Measurements from ENCODE around the gene PGC.

PGC gene

DNA sequence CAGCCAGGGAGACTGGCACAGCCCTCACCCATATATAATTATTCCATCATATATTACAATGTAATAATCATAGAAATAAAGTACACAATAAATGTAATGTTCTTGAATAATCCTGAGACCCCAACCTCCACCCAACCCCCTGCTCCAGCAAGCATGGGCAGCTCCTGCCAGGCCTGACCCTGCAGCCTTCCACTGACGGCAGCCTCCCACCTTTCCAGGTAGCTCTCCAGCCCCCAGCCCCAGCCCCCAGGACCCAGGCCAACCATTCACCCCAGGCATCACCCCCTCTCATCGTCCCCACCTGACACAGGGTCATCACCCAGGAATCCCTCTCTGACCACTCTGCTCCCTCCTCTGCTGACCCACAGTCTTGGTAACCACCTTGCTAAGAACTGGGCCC, 26.4 kb downstream of the PGC start:
- no peak overlapping the region for H3K4me3 ChIP-seq (ENCODE audit: low read depth, low read length)
- H4K8ac ChIP-seq (ENCODE audit: low read depth, low read length): no peak overlapping the region
- H3K14ac ChIP-seq (ENCODE audit: low read length): no peak overlapping the region
- peaks cover 4% of the 10 kb centered on the region for H3K79me2 ChIP-seq (ENCODE audit: control insufficient read depth, insufficient read depth, low read length, poor library complexity)
- no peak overlapping the region for H3K9ac ChIP-seq (ENCODE audit: low read length)
- no peak overlapping the region for H4K91ac ChIP-seq (ENCODE audit: low read depth, low read length)
- no peaks in the 10 kb centered on the region for H3K9me3 ChIP-seq (ENCODE audit: insufficient read depth, low read depth, low read length)
- no peak overlapping the region for H2BK120ac ChIP-seq (ENCODE audit: insufficient read depth, low read length, poor library complexity)
- no CpG with 5 or more reads among the region's 2 CpGs for WGBS (ENCODE audit: extremely low coverage, insufficient coverage, insufficient read length)
- no peak overlapping the region for H3K23ac ChIP-seq (ENCODE audit: low read length)
- H3K27ac ChIP-seq (ENCODE audit: low read depth, low read length): no peak overlapping the region
- H3K36me3 ChIP-seq (ENCODE audit: control insufficient read depth in 1 of 2, insufficient read depth in 2 of 2, low read length in 2 of 2): no peaks in the 10 kb centered on the region
- no peak overlapping the region for H3K4me2 ChIP-seq (ENCODE audit: low read length)
- no peaks in the 10 kb centered on the region for H3K27me3 ChIP-seq (ENCODE audit: insufficient read depth, low read length)
- H2BK5ac ChIP-seq (ENCODE audit: low read depth, low read length, poor library complexity): no peak overlapping the region
- H3K79me1 ChIP-seq (ENCODE audit: low read length): peaks cover 13% of the 10 kb centered on the region
- no peak overlapping the region for H2BK12ac ChIP-seq (ENCODE audit: low read length)
- H3K4ac ChIP-seq (ENCODE audit: low read depth, low read length): no peak overlapping the region
- no peak for DNase-seq
- H3K18ac ChIP-seq (ENCODE audit: low read length): no peak overlapping the region
- H3K4me1 ChIP-seq (ENCODE audit: control insufficient read depth in 1 of 2, insufficient read depth in 2 of 2, low read length in 2 of 2): peaks cover 30 to 36% of the 10 kb centered on the region in 2 experiments
- H2AFZ ChIP-seq (ENCODE audit: insufficient read depth, low read length, poor library complexity): no peak overlapping the region
- no peak overlapping the region for H2AK5ac ChIP-seq (ENCODE audit: low read length)
- no peak overlapping the region for H4K12ac ChIP-seq (ENCODE audit: low read depth, low read length)

DNA sequence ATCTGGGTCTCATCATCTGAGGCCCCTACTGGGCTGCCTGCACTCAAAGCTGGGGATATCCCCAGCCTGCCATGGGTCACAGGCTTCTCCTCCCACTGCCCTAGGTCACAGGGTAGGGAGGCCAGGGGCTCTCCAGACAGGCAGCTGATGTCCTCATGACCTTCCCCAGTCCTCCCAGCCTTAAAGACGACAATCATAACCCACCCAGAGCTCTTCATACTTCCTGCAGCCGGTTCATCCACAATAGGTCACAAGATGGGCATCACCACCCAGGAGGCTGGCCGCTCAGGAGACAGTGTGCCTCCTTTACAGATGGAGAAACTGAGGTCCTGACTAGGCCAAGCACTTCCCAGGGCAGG, 27.0 kb downstream of the PGC start:
- no peaks in the 10 kb centered on the region for H3K9me3 ChIP-seq (ENCODE audit: insufficient read depth, low read depth, low read length)
- H3K4me3 ChIP-seq (ENCODE audit: low read depth, low read length): no peak overlapping the region
- no CpG with 5 or more reads among the region's 3 CpGs for WGBS (ENCODE audit: extremely low coverage, insufficient coverage, insufficient read length)
- no peak overlapping the region for H3K27ac ChIP-seq (ENCODE audit: low read depth, low read length)
- DNase-seq: peak in 1 of 2 donors; percentile 20
- no peak overlapping the region for H3K23ac ChIP-seq (ENCODE audit: low read length)
- no peak overlapping the region for H3K4me2 ChIP-seq (ENCODE audit: low read length)
- H2BK5ac ChIP-seq (ENCODE audit: low read depth, low read length, poor library complexity): no peak overlapping the region
- peak overlapping the region; percentile 26 for H4K91ac ChIP-seq (ENCODE audit: low read depth, low read length)
- H2BK12ac ChIP-seq (ENCODE audit: low read length): peak overlapping the region; percentile 0
- H3K36me3 ChIP-seq (ENCODE audit: control insufficient read depth in 1 of 2, insufficient read depth in 2 of 2, low read length in 2 of 2): no peaks in the 10 kb centered on the region
- no peaks in the 10 kb centered on the region for H3K27me3 ChIP-seq (ENCODE audit: insufficient read depth, low read length)
- H3K79me1 ChIP-seq (ENCODE audit: low read length): peaks cover 13% of the 10 kb centered on the region
- H3K9ac ChIP-seq (ENCODE audit: low read length): no peak overlapping the region
- H3K4ac ChIP-seq (ENCODE audit: low read depth, low read length): no peak overlapping the region
- H2AK5ac ChIP-seq (ENCODE audit: low read length): no peak overlapping the region
- no peak overlapping the region for H3K14ac ChIP-seq (ENCODE audit: low read length)
- H2BK120ac ChIP-seq (ENCODE audit: insufficient read depth, low read length, poor library complexity): no peak overlapping the region
- H3K4me1 ChIP-seq (ENCODE audit: control insufficient read depth in 1 of 2, insufficient read depth in 2 of 2, low read length in 2 of 2): peaks cover 30 to 34% of the 10 kb centered on the region in 2 experiments
- H3K79me2 ChIP-seq (ENCODE audit: control insufficient read depth, insufficient read depth, low read length, poor library complexity): peaks cover 4% of the 10 kb centered on the region
- peak overlapping the region; percentile 12 for H3K18ac ChIP-seq (ENCODE audit: low read length)
- H4K12ac ChIP-seq (ENCODE audit: low read depth, low read length): no peak overlapping the region
- H4K8ac ChIP-seq (ENCODE audit: low read depth, low read length): no peak overlapping the region
- H2AFZ ChIP-seq (ENCODE audit: insufficient read depth, low read length, poor library complexity): no peak overlapping the region

DNA sequence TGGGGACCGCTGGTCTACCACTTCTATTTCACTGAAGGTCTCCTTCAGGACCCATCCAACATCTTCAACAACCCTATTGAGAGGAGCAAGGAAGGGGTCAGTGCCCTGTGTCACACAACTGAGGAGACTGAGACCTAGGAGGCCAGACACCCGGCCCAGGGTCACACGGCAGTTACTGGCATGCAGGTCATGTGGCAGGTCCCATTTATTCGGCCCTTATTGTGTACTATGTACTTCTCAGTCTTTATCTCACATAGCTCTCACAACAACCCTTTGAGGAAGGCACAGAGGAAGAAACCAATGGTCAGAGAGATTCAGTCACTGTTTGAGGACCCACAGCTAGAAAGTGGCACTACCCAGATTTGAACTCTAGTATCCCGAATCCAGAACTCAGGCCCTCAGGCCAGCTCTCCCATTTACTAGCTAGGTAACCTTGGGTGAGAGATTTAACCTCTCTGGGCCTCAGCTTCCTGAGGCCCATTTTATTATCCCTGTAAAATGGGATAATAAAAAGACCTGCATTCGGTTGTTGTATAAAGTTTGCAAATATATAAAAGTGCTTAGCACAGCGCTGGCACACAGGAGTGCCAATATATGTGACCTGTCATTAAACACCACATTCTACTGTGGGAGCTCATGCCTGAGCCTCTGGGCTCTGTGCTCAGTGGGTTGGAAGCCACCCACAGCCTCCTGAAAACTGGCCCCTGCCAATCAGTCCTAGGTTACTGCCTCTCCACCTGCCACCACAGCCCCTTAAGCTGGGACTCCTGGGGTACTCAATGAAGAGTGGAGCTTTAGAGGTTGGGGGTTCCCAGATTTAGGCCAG, 27.5 kb downstream of the PGC start:
- Histone ChIP-seq H3K14ac (ENCODE audit: low read length) (peak overlapping the region; percentile 16), H3K79me2 (ENCODE audit: control insufficient read depth, insufficient read depth, low read length, poor library complexity) (peaks cover 4% of the 10 kb centered on the region), H2AK5ac (ENCODE audit: low read length) (no peak overlapping the region), H3K27me3 (ENCODE audit: insufficient read depth, low read length) (no peaks in the 10 kb centered on the region), H3K4ac (ENCODE audit: low read depth, low read length) (no peak overlapping the region), H3K23ac (ENCODE audit: low read length) (no peak overlapping the region), H4K91ac (ENCODE audit: low read depth, low read length) (peak overlapping the region; percentile 33), H4K12ac (ENCODE audit: low read depth, low read length) (no peak overlapping the region), H2BK5ac (ENCODE audit: low read depth, low read length, poor library complexity) (no peak overlapping the region), H3K18ac (ENCODE audit: low read length) (no peak overlapping the region), H3K9me3 (ENCODE audit: insufficient read depth, low read depth, low read length) (no peaks in the 10 kb centered on the region), H3K4me2 (ENCODE audit: low read length) (no peak overlapping the region), H2BK12ac (ENCODE audit: low read length) (peak overlapping the region; percentile 31), H3K4me1 (ENCODE audit: control insufficient read depth in 1 of 2, insufficient read depth in 2 of 2, low read length in 2 of 2) (peaks cover 27 to 29% of the 10 kb centered on the region in 2 experiments), H3K27ac (ENCODE audit: low read depth, low read length) (no peak overlapping the region), H2BK120ac (ENCODE audit: insufficient read depth, low read length, poor library complexity) (no peak overlapping the region), H3K79me1 (ENCODE audit: low read length) (peaks cover 13% of the 10 kb centered on the region), H4K8ac (ENCODE audit: low read depth, low read length) (no peak overlapping the region), H3K36me3 (ENCODE audit: control insufficient read depth in 1 of 2, insufficient read depth in 2 of 2, low read length in 2 of 2) (peaks cover 0 to 2% of the 10 kb centered on the region in 2 experiments), H2AFZ (ENCODE audit: insufficient read depth, low read length, poor library complexity) (no peak overlapping the region), H3K9ac (ENCODE audit: low read length) (no peak overlapping the region), H3K4me3 (ENCODE audit: low read depth, low read length) (no peak overlapping the region)
- no CpG with 5 or more reads among the region's 7 CpGs for WGBS (ENCODE audit: extremely low coverage, insufficient coverage, insufficient read length)
- no peak for DNase-seq

DNA sequence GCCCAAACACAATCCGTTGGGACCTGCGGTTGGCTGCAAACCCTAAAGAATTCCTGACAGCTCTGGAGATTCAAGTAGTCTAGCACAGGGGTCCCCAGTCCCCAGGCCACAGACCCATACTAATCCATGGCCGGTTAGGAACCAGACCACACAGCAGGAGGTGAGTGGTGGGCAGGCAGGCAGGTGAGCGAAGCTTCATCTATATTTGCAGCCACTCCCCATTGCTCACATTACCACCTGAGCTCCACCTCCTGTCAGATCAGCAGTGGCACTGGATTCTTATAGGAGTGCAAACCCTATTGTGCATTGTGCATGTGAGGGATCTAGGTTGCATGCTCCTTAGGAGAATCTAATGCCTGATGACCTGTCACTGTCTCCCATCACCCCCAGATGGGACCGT, 28.4 kb downstream of the PGC start:
- Histone ChIP-seq H3K9ac (ENCODE audit: low read length) (no peak overlapping the region), H3K23ac (ENCODE audit: low read length) (no peak overlapping the region), H2BK5ac (ENCODE audit: low read depth, low read length, poor library complexity) (no peak overlapping the region), H4K12ac (ENCODE audit: low read depth, low read length) (no peak overlapping the region), H3K4me3 (ENCODE audit: low read depth, low read length) (no peak overlapping the region), H3K27ac (ENCODE audit: low read depth, low read length) (no peak overlapping the region), H3K4me1 (ENCODE audit: control insufficient read depth in 1 of 2, insufficient read depth in 2 of 2, low read length in 2 of 2) (peaks cover 20 to 23% of the 10 kb centered on the region in 2 experiments), H2BK12ac (ENCODE audit: low read length) (no peak overlapping the region), H3K27me3 (ENCODE audit: insufficient read depth, low read length) (no peaks in the 10 kb centered on the region), H4K91ac (ENCODE audit: low read depth, low read length) (no peak overlapping the region), H3K79me2 (ENCODE audit: control insufficient read depth, insufficient read depth, low read length, poor library complexity) (peaks cover 1% of the 10 kb centered on the region), H3K14ac (ENCODE audit: low read length) (no peak overlapping the region), H2AFZ (ENCODE audit: insufficient read depth, low read length, poor library complexity) (no peak overlapping the region), H2BK120ac (ENCODE audit: insufficient read depth, low read length, poor library complexity) (no peak overlapping the region), H2AK5ac (ENCODE audit: low read length) (no peak overlapping the region), H3K18ac (ENCODE audit: low read length) (no peak overlapping the region), H3K4ac (ENCODE audit: low read depth, low read length) (no peak overlapping the region), H3K79me1 (ENCODE audit: low read length) (peaks cover 7% of the 10 kb centered on the region), H3K4me2 (ENCODE audit: low read length) (no peak overlapping the region), H3K36me3 (ENCODE audit: control insufficient read depth in 1 of 2, insufficient read depth in 2 of 2, low read length in 2 of 2) (peaks cover 0 to 3% of the 10 kb centered on the region in 2 experiments), H3K9me3 (ENCODE audit: insufficient read depth, low read depth, low read length) (peaks cover 2% of the 10 kb centered on the region), H4K8ac (ENCODE audit: low read depth, low read length) (no peak overlapping the region)
- DNase-seq: no peak
- WGBS (ENCODE audit: extremely low coverage, insufficient coverage, insufficient read length): no CpG with 5 or more reads among the region's 5 CpGs

Data from trophoblast cell (in vitro differentiated cells and primary cell).